Measurements from ENCODE around the gene MUC20. TPM values are rescaled to one million over a fixed set of nuclear protein-coding genes. Genes with fewer than 3 reads are reported as not detected.
A peak's percentile ranks its signal among the peaks of the same experiment; 100 is the strongest.

MUC20 gene
- total and polyA plus RNA-seq, 9 of the 15 experiments (the other 6 are each of a cell fraction or from before 2014, with no cell fraction given) = 0.03 to 0.23 (median 0.15) TPM; not detected in 3

GRCh38 chr3:195755791-195756676 is 35.3 kb downstream of the MUC20 start (continued):
- TF ChIP-seq MLX (CRISPR knock-in tag; conservative IDR thresholded peaks at IDR 0.05) (no peak), SPI1 (IDR thresholded peaks at IDR 0.05; ENCODE audit: borderline replicate concordance, low read depth, low read length) (peak; percentile 48; the same call in 1 of the 2 replicates)

GRCh38 chr3:195757438-195757770 is 36.6 kb downstream of the MUC20 start:
- Histone ChIP-seq H3K36me3 (ENCODE audit: control insufficient read depth, insufficient read depth, low read length) (no peaks in the 10 kb centered on the region), H2AFZ (ENCODE audit: low read depth, low read length) (no peak overlapping the region), H3K9me3 (replicated peaks; ENCODE audit: control insufficient read depth, insufficient read depth, low read depth, low read length) (no peaks in the 10 kb centered on the region), H3K27me3 (ENCODE audit: control insufficient read depth in 2 of 2, insufficient read depth in 2 of 2, low read length in 2 of 2) (peaks cover 22 to 75% of the 10 kb centered on the region in 2 experiments; a peak in 4 of 5 replicates), H3K9ac (ENCODE audit: insufficient read depth in 1 of 2, low read depth in 2 of 2, low read length in 2 of 2) (no peak overlapping the region), H3K4me2 (ENCODE audit: insufficient read depth, low read length) (no peak overlapping the region), H3K4me1 (replicated peaks in 1 of 2; ENCODE audit: control insufficient read depth in 2 of 2, insufficient read depth in 2 of 2, low read length in 2 of 2) (peaks cover 0 to 14% of the 10 kb centered on the region in 2 experiments; a peak in 3 of 5 replicates), H4K20me1 (replicated peaks; ENCODE audit: control insufficient read depth, insufficient read depth, low read length) (no peaks in the 10 kb centered on the region; the same call in 1 of the 2 replicates), H3K9me1 (ENCODE audit: control insufficient read depth, insufficient read depth, low read length) (no peaks in the 10 kb centered on the region), H3K27ac (ENCODE audit: extremely low read depth, low read depth, low read length) (no peak overlapping the region), H3K4me3 (no peak overlapping the region), H3K79me2 (ENCODE audit: control insufficient read depth, insufficient read depth, low read length) (no peaks in the 10 kb centered on the region)
- FAIRE-seq (no peak), DNase-seq (ENCODE audit: extremely low read depth in 1 of 4, low spot score in 3 of 4) (no peak), ATAC-seq (no peak)
- POLR2A ChIA-PET = interaction anchor here (0.6 kb wide), 1 partner anchor 39 kb away, joined by 4 read pairs; no protein-coding TSS in a partner anchor
- BruUV-seq (replicated peaks) = no TSS peak
- WGBS (ENCODE audit: insufficient coverage, low coverage, missing lambda C conversion rate) = 0% methylated on average over 7 of the region's 8 CpGs
- intact Hi-C loops (cut with micrococcal nuclease) = no loop called here
- CTCF ChIA-PET (ENCODE audit: low intra/inter-chr PET ratio) = no interaction called here
- in situ Hi-C loops (cut with MboI) = no loop called here
- no peak for TF ChIP-seq ATF6 (CRISPR knock-in tag; IDR thresholded peaks at IDR 0.05)
- no peak for TF ChIP-seq CCAR2 (IDR thresholded peaks at IDR 0.05; ENCODE audit: low read depth, low read length)
- TF ChIP-seq SRF (CRISPR knock-in tag; IDR thresholded peaks at IDR 0.05) = no peak
- TF ChIP-seq ZNF318 (IDR thresholded peaks at IDR 0.05; ENCODE audit: borderline replicate concordance in 1 of 2, low read depth in 1 of 2) = no peak
- no peak for TF ChIP-seq KAT7 (CRISPR knock-in tag; IDR thresholded peaks at IDR 0.05; ENCODE audit: borderline replicate concordance)
